HEK293T (cell line): ENCODE data around the gene RABGAP1L.
A peak's percentile ranks its signal among the peaks of the same experiment; 100 is the strongest.
"Not testable (repeated sequence)": the region's sequence is repeated elsewhere in the genome, so short reads cannot be mapped to it uniquely, and the experiment has no call there.

ENCODE experiments used
- CTCF ChIA-PET: fragments of 350-600 bp; formaldehyde crosslinking; extraction: SDS; loops from one replicate; lab custom pipeline; 2021; ENCODE audit warnings: antibody characterized with exemption, inconsistent platforms; lab: Yijun Ruan, JAX
- POLR2A ChIA-PET: fragments of 350-600 bp; formaldehyde crosslinking; extraction: SDS; loops from one replicate; lab custom pipeline; 2020; ENCODE audit warnings: antibody characterized with exemption, inconsistent platforms; lab: Yijun Ruan, JAX
- DNase-seq: peaks from one replicate; pipeline ENCODE4 v3.0.0; 2012; ENCODE audit warnings: mixed read lengths; ENCODE audit errors: extremely low spot score
- ARNT ChIP-seq: fragments of 450-650 bp; IDR thresholded peaks from 2 replicates; pipeline ENCODE4 v1.6.1; 2017; ENCODE audit warnings: mild to moderate bottlenecking
- BHLHE40 ChIP-seq: fragments of 450-650 bp; IDR thresholded peaks from 2 replicates; pipeline ENCODE4 v1.6.1; 2016; ENCODE audit warnings: mild to moderate bottlenecking, moderate library complexity, borderline replicate concordance
- CTBP1 ChIP-seq: fragments of 450-650 bp; IDR thresholded peaks from 2 replicates; pipeline ENCODE4 v1.6.1; 2016; ENCODE audit warnings: borderline replicate concordance
- ELF4 ChIP-seq: fragments of 450-650 bp; IDR thresholded peaks from 2 replicates; pipeline ENCODE4 v1.6.1; 2017; ENCODE audit warnings: antibody characterized with exemption
- FOXA1 ChIP-seq: fragments of 450-650 bp; IDR thresholded peaks from 2 replicates; pipeline ENCODE4 v1.6.1; 2016; ENCODE audit warnings: mild to moderate bottlenecking
- FOXK2 ChIP-seq: fragments of 450-650 bp; IDR thresholded peaks from 2 replicates; pipeline ENCODE4 v1.6.1; 2016; ENCODE audit warnings: mild to moderate bottlenecking
- FOXM1 ChIP-seq: fragments of 450-650 bp; IDR thresholded peaks from 2 replicates; pipeline ENCODE4 v1.6.1; 2017; ENCODE audit warnings: mild to moderate bottlenecking, borderline replicate concordance
- HDGF ChIP-seq: fragments of 450-650 bp; IDR thresholded peaks from 2 replicates; pipeline ENCODE4 v1.6.1; 2017; ENCODE audit warnings: antibody characterized with exemption, borderline replicate concordance
- L3MBTL2 ChIP-seq: fragments of 450-650 bp; conservative IDR thresholded peaks from 2 replicates; pipeline ENCODE4 v1.6.1; 2016; ENCODE audit warnings: mild to moderate bottlenecking
- LEF1 ChIP-seq: fragments of 450-650 bp; IDR thresholded peaks from 2 replicates; pipeline ENCODE4 v1.6.1; 2017; ENCODE audit warnings: mild to moderate bottlenecking, borderline replicate concordance
- NFRKB ChIP-seq: fragments of 450-650 bp; IDR thresholded peaks from 2 replicates; pipeline ENCODE4 v1.6.1; 2016; ENCODE audit warnings: mild to moderate bottlenecking, moderate library complexity
- SP1 ChIP-seq: fragments of 450-650 bp; IDR thresholded peaks from 2 replicates; pipeline ENCODE4 v1.6.1; 2017
- SUZ12 ChIP-seq: fragments of 450-650 bp; IDR thresholded peaks from 2 replicates; pipeline ENCODE4 v1.6.1; 2016; ENCODE audit warnings: mild to moderate bottlenecking
- TARDBP ChIP-seq: fragments of 450-650 bp; IDR thresholded peaks from 2 replicates; pipeline ENCODE4 v1.6.1; 2016
- ZNF384 ChIP-seq: fragments of 450-650 bp; IDR thresholded peaks from 2 replicates; pipeline ENCODE4 v1.6.1; 2016
- TF ChIP-seq, protein P1 (sequence below): fragments of 450-650 bp; IDR thresholded peaks from 2 replicates; pipeline ENCODE4 v1.6.1; 2016

The RABGAP1L gene

DNA sequence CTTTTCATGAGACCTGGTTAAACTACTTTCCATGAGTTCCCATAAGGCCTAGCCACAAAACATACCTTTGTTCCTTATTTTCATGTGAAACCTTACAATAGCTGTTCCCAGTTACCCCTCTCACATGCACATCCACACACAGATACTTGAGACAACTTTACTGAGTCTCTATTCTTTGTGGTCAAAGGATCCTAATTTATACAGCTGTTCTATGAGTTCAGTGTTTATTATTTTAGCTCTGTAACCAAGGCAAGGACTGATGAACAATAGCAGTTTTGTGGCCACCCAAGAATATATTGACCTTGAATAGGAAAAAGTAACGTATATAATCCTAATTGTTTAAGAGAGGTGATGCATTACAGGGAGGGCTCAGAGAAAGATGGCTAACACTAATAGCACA, 679.9 kb downstream of the RABGAP1L start:
- POLR2A ChIA-PET: no interaction called here
- CTCF ChIA-PET: no interaction called here
- no peak for TF ChIP-seq HDGF
- TF ChIP-seq NFRKB: no peak
- TF ChIP-seq L3MBTL2: no peak
- TF ChIP-seq CTBP1: no peak
- no peak for TF ChIP-seq FOXK2
- TF ChIP-seq SP1: no peak
- no peak for TF ChIP-seq FOXM1
- TF ChIP-seq ARNT: no peak
- TF ChIP-seq LEF1: no peak
- no peak for TF ChIP-seq ELF4
- no peak for TF ChIP-seq FOXA1
- TF ChIP-seq, protein P1, sequence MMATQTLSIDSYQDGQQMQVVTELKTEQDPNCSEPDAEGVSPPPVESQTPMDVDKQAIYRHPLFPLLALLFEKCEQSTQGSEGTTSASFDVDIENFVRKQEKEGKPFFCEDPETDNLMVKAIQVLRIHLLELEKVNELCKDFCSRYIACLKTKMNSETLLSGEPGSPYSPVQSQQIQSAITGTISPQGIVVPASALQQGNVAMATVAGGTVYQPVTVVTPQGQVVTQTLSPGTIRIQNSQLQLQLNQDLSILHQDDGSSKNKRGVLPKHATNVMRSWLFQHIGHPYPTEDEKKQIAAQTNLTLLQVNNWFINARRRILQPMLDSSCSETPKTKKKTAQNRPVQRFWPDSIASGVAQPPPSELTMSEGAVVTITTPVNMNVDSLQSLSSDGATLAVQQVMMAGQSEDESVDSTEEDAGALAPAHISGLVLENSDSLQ: no peak
- no peak for TF ChIP-seq BHLHE40
- no peak for TF ChIP-seq SUZ12
- no peak for DNase-seq

DNA sequence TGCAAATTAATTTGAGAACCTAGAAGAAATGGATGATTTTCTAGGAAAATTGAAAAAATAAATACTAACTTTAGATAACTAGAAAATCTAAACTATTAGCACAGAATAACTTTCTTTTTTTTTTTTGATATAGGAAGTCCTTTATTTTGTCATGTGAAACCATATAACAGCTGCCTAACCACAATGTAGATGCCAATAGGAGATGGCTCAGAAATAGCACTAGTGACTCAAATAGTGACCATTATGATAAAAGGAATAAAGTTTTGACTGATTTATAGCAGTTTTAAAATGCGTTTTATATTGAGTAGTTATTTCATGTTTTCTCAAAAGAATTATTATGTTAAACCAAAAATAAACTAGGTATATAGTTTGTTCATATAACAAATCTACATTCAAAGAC, 682.4 kb downstream of the RABGAP1L start:
- ChIA-PET CTCF (no interaction called here), POLR2A (no interaction called here)
- no peak for TF ChIP-seq TARDBP
- no peak for TF ChIP-seq FOXK2
- TF ChIP-seq LEF1: no peak
- no peak for TF ChIP-seq NFRKB
- TF ChIP-seq, protein P1: no peak
- no peak for DNase-seq

DNA sequence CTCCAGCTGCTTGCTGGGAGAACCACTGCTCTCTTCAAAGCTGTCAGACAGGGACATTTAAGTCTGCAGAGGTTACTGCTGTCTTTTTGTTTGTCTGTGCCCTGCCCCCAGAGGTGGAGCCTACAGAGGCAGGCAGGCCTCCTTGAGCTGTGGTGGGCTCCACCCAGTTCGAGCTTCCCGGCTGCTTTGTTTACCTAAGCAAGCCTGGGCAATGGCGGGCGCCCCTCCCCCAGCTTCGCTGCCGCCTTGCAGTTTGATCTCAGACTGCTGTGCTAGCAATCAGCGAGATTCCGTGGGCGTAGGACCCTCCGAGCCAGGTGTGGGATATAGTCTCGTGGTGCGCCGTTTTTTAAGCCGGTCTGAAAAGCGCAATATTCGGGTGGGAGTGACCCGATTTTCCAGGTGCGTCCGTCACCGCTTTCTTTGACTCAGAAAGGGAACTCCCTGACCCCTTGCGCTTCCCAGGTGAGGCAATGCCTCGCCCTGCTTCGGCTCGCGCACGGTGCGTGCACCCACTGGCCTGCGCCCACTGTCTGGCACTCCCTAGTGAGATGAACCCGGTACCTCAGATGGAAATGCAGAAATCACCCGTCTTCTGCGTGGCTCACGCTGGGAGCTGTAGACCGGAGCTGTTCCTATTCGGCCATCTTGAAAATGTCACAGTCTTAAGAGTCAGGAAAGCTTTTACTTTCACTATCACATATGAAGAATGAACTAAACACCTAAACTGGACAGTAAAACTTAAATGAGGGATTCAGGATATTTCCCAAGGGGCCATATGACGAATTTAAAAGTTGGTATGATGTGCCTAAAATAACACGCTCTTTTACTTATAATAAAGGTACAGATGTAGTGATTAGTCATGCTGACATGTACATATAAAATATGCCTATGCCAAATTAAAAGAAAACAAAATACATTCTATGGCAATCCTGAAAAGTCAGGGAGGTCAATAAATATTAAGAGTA, 689.6 kb downstream of the RABGAP1L start:
- POLR2A ChIA-PET: not testable (repeated sequence)

DNA sequence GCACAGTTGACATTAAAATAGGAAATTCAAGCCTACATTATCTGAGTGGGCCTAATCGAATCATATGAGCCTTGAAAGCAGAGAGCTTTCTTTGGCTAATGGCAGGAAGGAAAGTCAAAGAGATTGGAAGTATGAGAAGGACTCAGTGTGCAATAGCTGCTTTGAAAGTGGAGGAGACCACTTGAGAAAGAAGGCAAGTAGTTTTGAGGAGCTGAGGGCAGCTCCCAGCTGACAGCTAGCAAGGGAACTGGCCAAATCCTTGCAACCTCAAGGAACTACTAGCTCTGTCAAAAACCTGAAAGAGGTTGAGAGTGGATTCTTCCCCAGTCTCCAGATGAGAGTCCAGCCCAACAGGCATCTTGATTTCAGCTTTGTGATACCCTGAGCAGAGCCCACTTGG, 691.4 kb downstream of the RABGAP1L start:
- POLR2A ChIA-PET: no interaction called here
- TF ChIP-seq BHLHE40 (no peak), CTBP1 (no peak), SP1 (no peak), TARDBP (no peak), NFRKB (no peak), L3MBTL2 (no peak), FOXM1 (no peak), HDGF (no peak), ARNT (no peak), LEF1 (no peak), ELF4 (no peak), FOXK2 (no peak), ZNF384 (no peak)
- TF ChIP-seq, protein P1: no peak
- DNase-seq: no peak
- CTCF ChIA-PET: no interaction called here

More for the DNA sequence above, 689.6 kb downstream of the RABGAP1L start:
- DNase-seq, CTCF ChIA-PET: not testable (repeated sequence)
- TF ChIP-seq L3MBTL2 (peak; percentile 79; the same call in 1 of the 2 replicates), NFRKB (peak; percentile 49; the same call in 1 of the 2 replicates)

DNA sequence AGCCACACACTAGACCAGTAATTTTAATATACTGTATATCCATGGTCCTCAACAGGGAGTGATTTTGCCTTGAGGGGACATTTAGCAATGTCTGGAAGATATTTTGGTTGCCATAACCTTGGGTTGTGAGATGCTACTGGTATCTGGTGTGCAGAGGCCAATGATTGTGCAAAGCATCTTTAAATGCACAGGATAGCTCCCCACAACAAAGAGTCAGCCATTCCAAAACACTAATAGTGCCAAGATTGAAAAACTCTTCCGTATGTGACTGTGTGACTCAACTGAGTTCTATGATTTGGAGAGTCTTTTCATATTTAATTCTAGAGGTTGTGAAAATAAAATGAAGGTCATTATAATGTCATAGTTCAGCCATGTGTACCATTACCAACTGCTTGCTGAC, 699.0 kb downstream of the RABGAP1L start:
- ChIA-PET POLR2A (no interaction called here), CTCF (no interaction called here)
- DNase-seq: no peak
- no peak for TF ChIP-seq FOXK2
- no peak for TF ChIP-seq ZNF384
- TF ChIP-seq FOXA1: no peak
- TF ChIP-seq BHLHE40: no peak
- no peak for TF ChIP-seq ARNT
- TF ChIP-seq NFRKB: no peak
- no peak for TF ChIP-seq SP1
- no peak for TF ChIP-seq TARDBP
- TF ChIP-seq, protein P1: no peak

DNA sequence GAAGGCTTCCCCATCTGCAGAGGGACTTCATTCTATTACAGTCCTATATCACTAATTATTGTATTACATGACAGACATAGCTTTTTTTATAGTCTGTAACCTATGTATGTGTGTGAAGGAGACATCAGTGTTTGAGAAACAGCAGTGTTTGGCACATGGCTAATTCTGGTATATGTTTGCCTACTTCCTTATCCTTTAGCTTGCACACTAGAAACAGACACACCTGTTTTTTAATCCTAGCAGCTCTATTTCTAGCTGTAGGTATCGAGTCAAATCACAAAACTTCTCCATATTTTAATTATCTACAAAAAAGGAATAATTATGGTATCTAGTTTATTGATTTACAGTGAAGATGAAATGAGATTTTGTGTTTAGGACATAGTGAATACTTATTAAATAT, 711.0 kb downstream of the RABGAP1L start:
- DNase-seq: no peak
- TF ChIP-seq TARDBP: no peak
- CTCF ChIA-PET: interaction anchor here (0.6 kb wide), 1 partner anchor 84 kb away, joined by 3 read pairs; no protein-coding TSS in a partner anchor
- POLR2A ChIA-PET: no interaction called here
